ENCODE results near the gene ELK4. TPM values are rescaled to one million over a fixed set of nuclear protein-coding genes. Genes with fewer than 3 reads are reported as not detected.

Gene ELK4
- total RNA-seq, 4 donors from 2014 or later: 20.7 to 37.5 (median 27.8) TPM

DNA sequence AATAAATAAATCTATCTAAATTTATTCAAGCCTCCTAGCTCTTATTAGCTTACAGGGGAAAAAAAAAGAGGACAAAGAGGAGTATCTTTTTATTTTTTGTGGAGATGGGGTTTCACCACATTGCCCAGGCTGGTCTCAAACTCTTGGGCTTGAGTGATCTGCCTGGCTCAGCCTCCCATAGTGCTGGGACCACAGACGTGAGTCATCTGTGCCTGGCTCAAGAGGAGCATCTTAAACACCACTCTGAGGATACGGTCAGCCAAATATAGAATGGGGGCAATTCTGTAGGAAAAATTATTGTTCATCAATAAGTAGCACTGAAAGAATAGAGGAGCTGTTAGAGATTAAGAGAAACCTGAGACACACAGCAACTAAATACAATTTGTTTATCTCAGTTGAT, 24.4 kb upstream of the ELK4 start:
- no peak for ATAC-seq (ENCODE audit: low FRiP score)
- no peak for DNase-seq (ENCODE audit: low spot score)
- TF ChIP-seq, protein P1, sequence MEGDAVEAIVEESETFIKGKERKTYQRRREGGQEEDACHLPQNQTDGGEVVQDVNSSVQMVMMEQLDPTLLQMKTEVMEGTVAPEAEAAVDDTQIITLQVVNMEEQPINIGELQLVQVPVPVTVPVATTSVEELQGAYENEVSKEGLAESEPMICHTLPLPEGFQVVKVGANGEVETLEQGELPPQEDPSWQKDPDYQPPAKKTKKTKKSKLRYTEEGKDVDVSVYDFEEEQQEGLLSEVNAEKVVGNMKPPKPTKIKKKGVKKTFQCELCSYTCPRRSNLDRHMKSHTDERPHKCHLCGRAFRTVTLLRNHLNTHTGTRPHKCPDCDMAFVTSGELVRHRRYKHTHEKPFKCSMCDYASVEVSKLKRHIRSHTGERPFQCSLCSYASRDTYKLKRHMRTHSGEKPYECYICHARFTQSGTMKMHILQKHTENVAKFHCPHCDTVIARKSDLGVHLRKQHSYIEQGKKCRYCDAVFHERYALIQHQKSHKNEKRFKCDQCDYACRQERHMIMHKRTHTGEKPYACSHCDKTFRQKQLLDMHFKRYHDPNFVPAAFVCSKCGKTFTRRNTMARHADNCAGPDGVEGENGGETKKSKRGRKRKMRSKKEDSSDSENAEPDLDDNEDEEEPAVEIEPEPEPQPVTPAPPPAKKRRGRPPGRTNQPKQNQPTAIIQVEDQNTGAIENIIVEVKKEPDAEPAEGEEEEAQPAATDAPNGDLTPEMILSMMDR (IDR thresholded peaks at IDR 0.05): no peak

DNA sequence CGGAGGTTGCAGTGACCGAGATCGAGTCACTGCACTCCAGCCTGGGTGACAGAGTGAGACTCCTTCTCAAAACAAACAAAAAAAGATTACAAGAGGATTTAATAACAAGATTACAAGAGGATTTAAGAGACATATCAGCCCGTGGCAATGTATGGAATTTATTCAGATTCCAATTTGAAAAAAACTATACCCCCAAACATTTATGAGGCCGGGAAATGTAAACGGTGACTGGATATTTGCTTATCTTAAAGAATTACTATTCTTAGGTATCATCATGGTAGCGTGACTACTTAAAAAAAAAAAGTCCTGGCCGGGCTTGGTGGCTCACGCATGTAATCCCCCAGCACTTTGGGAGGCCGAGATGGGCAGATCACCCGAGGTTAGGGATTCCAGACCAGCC, 21.2 kb upstream of the ELK4 start:
- TF ChIP-seq, protein P1 (IDR thresholded peaks at IDR 0.05): no peak
- DNase-seq (ENCODE audit: low spot score) (no peak), ATAC-seq (ENCODE audit: low FRiP score) (no peak)

DNA sequence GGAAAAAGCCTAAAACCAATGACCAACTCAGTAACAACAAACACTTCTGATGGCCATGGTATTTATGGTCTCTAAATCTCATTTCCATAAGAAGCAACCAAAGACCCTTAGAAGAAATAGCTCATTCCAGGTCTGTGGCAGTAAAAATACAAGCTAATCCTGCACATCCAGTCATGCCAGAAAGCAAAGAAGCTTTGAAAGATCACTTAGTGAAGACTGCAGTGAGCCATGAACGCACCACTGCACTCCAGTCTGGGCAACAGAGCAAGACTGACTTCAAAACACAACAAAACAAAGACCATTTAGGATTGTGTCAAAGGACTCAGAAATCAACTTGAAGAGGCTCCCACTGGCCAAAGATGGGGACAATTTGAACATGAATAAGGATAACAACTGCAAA, 18.4 kb upstream of the ELK4 start:
- DNase-seq (ENCODE audit: low spot score) (no peak), ATAC-seq (ENCODE audit: low FRiP score) (no peak)
- TF ChIP-seq, protein P1 (IDR thresholded peaks at IDR 0.05): no peak

DNA sequence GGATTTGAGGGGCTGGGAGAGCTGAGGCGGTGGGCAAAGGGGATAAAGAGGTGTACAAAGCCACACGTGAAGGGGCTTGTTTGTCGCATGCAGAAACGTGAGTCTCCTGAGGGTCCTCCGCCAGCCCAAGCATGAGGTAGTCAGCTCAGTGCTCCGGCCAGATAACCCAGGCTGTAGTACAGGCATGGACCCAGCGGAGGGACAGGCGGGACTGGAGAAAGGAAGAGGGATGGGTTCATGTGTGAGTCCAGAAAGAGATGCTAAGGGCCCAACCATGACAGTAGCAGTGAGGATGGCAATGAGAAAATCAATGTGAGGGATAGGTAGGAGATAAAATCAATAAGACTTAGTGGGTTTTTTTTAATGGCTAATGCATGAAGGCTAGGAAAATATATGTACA, 13.7 kb upstream of the ELK4 start:
- DNase-seq (ENCODE audit: low spot score) (no peak), ATAC-seq (ENCODE audit: low FRiP score) (no peak)
- TF ChIP-seq, protein P1 (IDR thresholded peaks at IDR 0.05): no peak

DNA sequence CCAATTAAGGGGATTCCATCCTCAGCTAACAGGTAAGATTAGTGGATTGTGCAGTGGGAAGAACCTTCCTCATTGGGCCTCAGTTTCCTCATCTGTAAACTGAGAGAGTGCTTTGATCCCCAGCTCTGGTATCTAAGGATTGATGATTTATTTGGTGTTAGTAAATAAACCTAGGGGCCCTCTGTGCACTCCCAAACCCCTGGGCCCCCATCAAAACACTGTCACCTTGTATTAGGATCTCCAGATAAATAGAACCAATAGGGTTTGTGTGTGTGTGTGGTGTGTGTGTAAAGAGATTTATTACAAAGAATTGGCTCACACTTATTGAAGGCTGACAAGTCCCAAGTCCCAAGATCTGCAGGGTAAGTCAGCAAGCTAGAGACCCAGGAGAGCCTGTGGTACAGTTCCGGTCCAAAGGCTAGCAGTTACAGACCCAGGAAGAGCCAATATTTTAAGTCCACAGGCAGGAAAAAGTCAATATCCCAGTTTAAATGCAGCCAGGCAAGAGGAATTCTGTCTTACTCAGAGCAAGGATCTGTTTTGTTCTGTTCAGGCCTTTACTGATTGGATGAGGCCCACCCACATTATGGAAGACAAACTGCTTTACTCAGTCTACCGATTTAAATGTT, 11.0 kb upstream of the ELK4 start:
- ATAC-seq (ENCODE audit: low FRiP score): no peak
- DNase-seq (ENCODE audit: low spot score): no peak
- TF ChIP-seq, protein P1 (IDR thresholded peaks at IDR 0.05): no peak

DNA sequence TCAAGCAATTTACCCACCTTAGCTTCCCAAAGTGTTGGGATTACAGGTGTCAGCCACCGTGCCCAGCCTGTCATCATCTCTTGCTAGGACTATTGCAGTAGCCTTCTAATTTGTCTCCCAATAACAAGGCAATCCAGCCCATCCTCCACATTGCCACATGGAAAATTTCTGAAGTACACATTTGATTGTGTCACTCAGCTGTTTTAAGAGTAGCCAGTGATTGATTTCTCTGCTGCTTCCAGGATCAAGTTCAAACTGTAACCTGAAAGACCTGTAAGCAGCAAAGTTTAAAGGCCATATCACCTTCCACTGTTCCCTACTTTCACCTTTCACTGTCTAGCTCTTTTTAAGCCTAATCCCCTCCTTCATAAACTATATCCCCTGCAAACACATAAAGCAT, 7.8 kb upstream of the ELK4 start:
- ATAC-seq (ENCODE audit: low FRiP score) (no peak), DNase-seq (ENCODE audit: low spot score) (no peak)
- TF ChIP-seq, protein P1 (IDR thresholded peaks at IDR 0.05): no peak

DNA sequence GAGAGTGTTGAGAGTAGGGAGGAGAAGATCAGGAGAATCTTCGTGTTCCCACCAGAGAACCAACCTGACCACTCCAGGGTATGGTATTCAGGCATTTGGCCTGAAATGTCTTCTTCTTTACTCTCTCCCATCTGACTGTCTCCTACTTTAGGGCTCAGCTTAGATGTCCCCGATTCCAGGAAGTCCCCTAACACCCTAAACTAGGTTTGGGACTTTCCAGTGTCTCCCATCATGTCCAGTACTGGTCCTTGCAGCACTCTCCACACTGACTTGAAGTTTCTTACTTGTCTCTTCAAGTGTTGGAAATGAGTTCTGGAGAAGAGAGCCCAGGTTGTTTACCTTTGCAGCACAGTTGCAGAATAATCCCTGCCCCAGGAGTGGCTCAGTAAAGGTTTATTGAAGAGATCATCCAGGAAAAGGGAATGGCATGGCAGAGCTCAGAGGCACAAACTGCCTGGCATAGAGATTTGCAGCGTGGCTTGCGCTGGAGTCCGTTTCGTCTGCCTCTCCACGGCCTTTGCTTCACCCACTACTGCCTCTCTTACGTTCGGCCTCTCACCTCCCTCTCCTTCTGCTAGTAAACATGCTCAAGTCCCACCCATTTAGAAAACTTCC, 6.2 kb upstream of the ELK4 start:
- DNase-seq (ENCODE audit: low spot score): no peak
- no peak for ATAC-seq (ENCODE audit: low FRiP score)
- TF ChIP-seq, protein P1 (IDR thresholded peaks at IDR 0.05): no peak

All from omental fat pad (tissue), 4 donors.